COLO829 (cell line): Measurements from ENCODE around the gene FRMD4A.

Experiments
- DNase-seq: peaks from one replicate; pipeline ENCODE4 v3.0.0; 2012; ENCODE audit warnings: low spot score

FRMD4A gene

DNA sequence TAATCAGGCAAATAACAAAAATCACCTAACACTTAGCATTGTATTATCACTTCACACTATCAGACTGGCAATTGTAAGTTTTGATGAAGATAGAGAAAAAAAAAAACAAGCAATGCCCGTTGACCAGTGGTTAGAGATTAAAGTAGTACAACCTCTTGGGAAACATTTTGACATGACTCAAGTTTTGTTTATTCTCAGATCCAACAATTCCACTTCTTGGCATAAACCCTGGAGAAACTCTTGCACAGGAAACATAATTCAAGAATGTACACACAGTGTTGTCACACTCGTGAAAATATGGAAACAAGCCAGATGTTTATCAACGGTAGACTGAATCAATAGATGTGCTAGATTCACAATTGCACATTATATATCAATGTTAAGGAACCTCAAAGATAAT lies 37.2 kb downstream of the FRMD4A start:
- DNase-seq = no peak

DNA sequence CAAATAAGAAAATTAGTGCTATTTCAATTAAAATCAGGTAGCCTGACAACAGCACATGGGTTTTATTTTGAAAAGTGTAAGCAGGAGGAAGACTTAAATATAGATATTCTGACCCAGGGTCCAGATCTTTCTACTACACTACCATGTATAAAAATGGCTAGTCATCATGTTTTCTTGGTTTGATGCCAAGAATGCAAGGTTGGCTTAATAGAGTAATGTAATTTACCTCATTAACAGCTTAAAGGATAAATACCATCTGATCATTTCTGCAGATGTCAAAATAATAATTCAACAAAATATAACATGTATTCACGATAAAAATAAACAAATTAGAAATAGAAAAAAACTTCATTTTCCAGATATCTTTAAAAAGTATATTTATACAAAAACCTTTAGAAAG lies 39.4 kb downstream of the FRMD4A start:
- no peak for DNase-seq

DNA sequence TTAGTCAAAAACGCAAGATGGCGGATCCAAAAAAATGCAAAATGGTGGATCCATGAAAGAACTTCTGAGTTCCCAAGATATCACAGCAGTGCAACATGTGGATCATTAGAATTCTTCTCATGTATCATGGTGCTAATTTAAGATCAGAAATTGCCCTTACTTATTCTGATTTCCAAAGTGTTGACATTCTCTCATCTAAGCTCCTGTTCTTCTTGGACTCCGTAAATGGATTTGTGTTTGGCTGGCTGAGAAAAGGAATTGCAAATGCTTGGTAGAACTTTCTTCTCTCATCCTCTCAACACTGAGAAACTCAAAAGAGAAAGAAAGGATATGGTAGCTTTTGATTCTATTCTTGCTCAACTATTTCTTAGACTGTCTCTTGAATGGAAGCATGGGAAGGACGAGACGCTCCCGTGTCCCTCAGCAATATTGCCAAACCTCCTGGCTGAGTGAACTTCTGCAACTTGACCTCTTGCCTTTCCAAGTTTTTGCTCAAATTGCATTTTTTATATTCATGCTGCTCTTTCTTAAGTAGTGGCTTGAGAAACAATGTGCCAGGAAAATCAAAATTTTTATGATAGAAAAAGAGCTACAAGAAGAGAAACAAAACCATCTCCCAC lies 44.7 kb downstream of the FRMD4A start:
- no peak for DNase-seq

DNA sequence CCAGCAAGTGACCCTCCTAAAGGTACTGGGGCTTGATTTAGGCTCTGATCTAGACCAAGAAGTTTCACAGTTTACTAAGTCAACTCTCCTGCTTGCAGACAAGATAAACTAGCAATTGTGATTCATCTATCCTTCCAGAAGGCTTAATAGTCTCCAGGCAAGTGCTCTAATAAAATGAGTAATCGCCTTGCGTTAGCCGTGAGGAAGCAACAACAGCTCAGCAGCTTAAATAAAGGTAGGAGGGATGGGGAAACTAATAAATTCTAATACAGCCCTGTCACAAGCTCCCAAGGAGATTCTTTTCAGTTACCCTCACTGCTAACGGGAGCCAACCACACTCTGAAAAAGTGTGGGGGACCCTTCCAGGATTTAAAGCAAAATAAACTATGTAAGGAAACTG lies 48.4 kb downstream of the FRMD4A start:
- DNase-seq = no peak

DNA sequence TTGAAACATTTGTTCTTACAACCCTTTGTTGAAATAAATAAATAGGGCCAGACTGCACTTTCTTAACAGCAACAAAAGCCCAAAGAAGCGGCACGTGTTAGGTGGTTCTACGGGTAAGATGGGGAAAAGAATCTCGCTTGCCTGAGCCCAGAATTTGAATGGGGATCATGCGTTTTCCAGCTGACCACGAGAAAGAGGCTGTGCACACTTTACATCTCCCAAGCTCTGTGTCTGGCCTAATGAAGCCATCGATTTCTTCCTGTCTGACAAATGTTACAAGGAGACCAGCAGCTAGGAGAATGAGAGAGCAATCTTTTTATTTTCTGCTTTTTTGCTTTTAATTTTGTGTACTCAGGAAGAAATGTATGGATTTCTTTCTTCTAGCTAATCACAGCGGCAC lies 52.2 kb downstream of the FRMD4A start:
- no peak for DNase-seq

DNA sequence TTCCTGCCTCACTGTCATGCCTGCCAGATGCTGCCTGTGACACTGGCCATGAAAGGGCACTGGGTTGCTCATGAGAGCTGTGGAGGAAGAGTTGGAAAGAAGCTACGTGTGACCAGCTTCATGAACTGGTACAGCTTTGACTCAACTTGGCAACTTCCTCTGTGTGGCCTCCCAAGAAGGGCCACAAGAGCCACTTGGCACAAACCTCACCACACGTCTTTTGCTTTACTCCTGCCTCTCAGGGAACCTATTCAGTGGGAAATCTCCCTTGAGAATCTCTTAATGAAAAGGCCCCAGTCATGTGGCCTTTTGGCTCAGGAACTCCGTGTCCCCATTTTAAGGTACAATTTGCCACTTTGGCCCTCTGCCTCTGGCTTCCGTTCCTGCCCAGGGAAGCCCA lies 54.5 kb downstream of the FRMD4A start:
- DNase-seq = no peak

DNA sequence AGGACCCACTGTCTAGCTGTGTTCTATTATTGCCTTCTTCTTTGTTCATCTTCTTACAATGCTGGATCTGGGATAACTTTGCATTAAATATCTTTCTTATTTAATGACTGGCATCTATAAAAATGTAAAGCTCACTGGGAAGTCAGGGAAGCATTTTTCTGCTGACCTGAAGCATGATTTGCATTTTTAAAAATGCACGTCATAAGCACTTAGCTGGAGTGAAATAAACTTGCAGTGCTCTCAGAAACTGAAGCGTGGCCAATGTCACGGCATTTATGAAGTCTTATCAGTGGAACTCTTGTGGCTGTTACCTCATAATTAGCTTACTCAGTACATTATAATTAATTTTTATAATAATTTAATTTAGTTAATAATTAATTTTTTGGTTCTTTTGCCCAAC lies 59.1 kb downstream of the FRMD4A start:
- DNase-seq = no peak

DNA sequence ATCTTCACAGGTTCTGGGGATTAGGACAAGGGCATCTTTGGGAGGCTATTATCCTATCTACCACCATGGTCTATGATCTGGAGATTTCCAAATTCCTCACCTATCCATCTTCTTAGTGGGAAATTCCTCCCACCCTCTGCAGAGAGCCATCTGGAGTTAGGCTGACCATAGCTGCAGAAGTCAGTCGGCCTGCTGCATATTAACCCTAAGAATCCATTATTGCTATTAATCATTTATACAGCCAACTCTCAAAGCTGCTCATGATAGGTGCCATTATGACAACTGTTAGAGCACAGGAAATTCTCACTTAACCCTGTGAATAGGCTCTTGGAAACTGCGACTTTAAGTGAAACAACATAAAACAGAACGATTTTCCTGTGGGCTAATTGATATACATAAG lies 60.4 kb downstream of the FRMD4A start:
- no peak for DNase-seq

DNA sequence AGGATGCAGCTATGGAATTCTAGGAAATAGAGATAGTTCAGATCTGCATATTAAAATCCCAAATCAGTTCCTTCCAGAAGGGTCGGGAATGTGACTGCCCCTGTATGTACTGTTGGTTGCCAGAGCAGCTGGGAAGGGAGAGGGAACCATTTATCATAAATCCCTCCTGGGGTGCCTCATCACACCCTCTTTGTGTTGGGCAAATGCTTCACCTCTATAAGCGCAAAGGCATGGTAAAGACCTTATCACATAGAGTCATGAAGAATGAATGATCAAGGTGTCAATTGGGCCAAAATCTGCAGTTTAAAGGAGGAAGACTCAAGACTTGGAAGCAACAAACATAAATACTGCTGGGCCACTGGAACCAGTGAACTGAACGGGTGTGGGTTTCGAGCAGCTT lies 65.0 kb downstream of the FRMD4A start:
- DNase-seq = no peak

DNA sequence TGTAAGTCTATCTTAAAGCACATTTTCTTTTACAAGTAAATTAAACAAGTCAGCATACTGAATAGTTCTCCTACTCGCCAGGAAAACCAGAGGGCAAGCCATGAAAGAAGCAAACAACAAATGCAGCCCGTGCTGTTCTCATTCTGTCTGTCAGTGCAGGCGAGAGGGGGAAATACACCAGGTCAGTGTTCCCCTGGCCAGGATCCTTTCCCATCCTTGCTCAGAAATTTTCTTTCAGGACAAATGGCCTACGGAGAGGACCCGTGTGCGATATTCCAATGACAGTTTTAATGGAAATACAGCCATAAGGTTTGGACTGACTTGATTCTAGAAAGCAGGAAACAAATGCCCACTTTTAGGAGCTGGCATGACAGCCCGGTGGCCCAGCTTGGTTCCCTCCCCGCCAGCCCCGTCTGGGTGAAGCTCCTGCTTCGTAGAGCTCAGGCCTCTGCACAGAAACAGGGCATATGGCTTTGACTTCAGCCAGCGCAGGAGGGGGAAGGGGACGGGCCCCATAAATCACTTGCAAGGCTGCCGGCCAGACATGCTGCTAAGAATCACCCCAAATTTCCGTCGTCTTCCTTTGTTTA lies 67.8 kb downstream of the FRMD4A start:
- no peak for DNase-seq

DNA sequence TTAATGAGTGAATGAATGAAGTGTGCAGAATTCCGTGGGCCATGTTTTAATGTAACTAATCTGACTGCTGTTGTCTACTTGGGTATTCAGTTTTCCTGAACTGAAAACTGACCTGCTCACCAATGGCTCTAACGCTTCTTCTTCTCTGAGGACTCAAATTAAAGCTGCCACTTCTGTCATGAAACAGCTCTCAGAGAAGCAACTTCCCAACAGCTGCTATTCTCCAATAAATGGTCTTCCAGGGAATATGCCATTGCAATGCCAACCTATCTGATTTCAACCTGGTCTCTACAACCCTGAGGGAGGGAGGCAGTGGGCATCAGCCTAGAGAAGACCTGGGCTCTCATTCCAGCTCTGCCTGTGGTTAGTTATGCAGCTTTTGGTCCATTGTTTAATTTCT lies 69.4 kb downstream of the FRMD4A start:
- no peak for DNase-seq

DNA sequence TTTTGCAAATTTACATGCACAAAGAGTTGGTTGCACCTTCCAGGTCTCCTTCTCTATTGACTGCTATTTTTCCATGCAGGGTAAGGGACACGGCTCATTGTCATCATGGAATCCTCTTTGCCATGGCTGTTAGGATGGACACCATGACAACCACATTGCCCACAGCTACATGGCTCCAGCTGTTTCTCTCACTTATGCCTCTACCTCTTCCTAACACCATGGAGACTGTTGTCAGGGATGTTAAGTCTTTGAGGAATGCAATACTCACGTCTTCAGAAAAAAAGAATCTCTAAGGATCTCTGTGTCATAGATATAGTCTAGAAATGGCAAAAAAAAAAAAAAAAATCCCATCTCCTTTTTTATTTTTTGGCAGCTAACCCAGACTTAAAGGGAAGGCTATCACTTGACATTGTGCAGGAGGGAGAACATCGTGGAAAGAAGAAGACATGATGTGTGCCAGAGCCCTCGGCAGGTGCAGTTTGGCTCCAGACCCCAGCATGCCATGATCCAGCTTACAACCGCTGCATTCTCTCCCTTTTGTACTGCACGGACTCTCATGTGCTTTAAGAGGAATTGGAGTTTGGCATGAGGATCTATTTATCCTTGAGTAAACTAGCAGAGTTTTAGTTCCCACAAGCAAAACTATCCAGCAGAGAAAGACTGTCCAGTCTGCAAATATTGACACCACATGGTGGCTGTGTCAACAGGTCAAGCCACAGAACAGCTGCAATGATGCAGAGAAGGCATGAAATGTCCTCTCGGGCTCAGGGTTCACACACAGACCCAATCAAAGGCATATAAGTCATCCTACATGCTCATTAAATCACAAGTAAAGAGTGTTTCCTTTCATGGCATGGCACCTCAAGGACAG lies 70.8 kb downstream of the FRMD4A start:
- no peak for DNase-seq

DNA sequence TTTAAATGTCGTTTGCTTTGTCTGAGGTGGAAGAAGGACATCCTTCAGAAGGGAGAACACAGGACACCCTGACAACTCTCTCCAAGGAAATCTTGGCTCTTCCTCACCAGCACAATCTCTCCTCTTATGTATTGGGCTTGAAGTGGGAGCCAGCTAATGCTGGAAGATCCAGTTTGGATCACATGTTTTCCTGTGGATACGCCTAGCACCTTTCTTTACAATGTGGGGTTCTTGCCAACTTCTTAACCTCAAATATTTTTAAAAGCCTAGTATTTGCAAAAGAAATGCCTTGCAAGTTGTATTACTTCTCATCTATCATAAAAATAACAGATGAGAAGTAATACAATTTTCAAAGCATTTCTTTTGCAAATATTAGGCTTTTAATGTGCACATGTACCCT lies 76.4 kb downstream of the FRMD4A start:
- DNase-seq = no peak

DNA sequence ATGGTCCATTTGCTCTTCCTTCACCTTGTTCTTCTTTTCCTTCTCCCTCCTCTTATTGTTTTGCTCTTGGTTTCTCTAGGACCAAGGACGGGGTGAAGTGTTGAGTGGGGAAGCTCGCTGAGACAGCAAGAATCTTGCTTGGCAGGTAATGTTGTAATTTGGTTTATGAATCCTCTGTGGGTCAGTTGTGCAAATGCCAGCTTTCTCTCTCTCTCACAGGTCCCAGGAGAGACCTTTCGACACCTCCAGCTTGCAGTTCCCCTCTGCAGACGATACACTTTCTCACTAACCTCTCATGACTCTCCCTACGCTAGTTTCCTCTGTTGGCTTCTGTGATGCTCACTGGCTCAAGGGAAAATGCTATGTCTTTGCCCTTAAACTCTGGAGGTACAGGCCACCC lies 77.0 kb downstream of the FRMD4A start:
- no peak for DNase-seq

DNA sequence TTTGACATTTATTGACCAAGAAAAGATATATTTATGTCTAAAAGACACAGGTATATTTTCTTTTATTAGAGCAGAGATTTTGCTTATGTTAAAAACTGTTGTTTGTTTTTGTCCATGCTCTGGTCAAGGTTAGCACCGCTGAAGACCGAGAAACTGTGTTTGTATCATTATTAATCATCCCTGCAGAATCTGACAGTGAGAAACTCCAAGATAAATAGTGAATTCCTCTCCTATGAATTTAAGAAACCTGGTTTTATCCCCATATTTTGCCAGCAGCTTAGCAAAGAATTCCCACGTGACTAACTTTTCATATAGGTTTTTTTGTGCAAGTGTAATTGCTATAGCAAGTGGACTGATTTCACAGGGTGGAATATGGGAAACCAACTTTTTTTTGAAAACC lies 77.6 kb downstream of the FRMD4A start:
- DNase-seq = no peak

DNA sequence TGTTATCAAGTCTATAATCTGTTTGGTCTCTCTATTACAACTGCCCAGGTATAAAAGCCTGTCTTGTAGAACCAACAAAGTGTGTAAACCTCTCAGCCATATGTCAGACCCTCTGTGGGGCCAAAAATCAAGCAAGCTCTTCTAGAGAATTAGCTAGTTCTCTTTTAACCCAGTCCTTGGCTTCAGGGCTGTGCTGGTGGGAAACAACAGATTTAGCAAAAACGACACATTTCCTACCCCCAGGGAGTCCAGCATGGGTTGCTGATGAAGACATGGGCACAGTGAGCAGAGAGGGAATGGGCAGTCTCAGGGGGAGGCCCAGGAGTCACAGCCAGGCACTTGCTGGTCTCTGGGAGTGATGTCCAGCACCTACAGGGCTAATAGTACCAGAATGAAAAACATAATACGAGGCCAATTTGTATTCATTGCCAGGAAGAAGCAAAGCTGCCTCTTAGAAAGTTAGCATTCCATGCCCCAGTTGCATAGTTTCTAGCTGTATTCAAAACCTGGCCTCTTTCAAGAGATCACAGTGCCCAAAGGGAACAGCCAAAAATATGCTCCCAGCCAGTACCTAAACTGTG lies 80.1 kb downstream of the FRMD4A start:
- no peak for DNase-seq

DNA sequence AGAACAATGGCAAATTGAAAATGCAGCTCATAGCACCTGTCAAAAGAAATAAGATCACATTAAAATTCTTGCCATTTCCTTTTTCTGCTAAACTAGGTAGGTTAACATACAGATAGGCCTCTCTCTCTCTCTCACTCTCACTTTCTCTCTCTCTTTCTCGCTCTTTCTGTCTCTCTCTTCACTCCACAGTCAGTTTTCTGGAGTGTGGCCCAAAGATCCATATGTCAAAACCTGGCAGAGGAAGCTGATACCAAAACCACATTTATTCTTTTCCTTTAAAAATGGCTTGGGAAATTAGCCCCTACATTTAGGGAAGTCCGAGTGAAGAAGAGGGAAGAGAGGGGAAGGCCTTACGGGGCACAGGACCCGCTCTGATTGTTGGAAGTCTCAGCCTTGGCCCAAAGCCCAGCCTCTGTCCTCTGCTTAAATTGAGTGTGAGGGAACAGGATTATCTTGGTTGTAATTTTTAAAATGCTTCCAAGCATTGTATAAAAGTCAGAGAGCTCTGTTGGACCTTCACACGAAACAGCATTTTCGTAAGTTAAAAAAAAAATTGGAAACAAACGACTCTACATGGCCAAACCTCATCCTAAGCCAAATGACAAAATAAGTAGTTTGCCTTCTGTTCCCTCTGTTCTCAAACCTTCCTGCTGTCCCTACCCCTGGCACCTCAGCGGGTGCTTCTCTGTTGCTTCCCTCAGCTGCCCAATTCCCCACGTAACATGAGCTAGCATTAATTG lies 83.2 kb downstream of the FRMD4A start:
- DNase-seq = no peak

DNA sequence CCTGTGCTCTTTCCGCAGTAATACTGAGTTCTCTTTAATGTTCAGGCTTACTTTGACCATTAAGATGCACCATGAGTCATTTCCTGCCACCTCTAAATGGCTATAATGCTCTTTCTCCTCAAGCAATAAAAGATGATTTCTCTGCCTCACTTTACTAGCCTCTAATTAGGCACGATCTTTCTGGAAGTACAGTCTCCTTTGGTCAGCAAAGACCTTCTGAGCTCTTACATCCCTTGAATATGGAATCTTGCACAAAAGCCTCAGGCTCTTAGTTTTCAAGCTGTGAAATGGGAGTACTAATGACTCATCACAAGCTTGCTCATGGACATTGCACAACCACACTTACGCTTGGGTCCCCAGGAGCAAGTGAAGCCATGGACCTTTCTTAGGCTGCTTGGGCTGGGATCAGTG lies 85.9 kb downstream of the FRMD4A start:
- peak; percentile 26 for DNase-seq

DNA sequence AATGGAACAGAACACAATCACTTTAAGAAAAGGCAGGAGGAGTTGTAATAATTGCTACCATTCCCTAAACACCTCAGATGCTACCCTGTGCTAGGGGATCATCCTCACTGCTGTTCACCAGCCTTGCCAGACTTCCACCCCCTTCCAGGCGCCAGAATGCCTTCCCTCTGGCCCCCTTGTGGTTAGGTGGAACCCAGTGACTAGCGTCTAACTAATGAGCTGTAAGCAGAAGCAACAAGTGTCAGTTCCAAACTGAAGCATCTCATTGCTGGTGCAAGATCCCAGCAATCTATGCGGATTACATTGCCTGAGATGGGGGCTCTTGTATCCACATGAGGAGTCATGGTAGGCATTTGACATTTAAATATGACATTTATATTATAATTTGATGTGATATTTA lies 86.6 kb downstream of the FRMD4A start:
- DNase-seq = no peak

DNA sequence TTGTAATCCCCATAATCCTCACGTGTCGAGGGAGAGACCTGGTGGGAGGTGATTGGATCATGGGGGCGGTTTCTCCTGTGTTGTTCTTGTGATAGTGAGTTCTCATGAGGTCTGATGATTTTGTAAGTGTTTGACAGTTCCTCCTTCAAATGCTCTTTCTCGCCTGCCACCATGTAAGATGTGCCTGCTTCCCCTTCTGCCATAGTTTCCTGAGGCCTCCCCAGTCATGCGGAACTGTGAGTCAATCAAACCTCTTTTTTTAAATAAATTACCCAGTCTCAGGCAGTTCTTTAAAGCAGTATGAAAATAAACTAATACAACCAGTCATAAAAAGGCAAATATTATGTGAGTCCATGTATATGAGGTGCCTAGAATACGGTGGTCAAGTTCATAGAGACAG lies 87.5 kb downstream of the FRMD4A start:
- DNase-seq = no peak

DNA sequence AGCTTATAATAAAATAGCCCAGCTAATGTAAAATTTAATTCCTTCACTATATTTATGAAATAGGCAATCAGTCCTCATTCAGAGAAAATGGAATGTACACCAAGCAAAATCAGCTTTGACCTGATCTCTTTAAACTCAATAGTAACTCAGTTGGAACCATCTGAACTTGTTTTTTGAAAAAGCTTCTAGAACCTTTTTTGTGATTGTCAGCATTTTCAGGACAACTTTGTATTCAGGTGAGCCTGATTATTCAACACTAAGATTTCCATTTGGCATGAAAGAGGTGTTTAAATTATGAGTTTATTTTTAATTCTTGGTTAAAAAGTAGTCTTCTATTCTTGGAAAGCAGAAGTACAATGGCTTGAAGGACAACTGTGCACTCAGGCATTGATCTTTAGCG lies 89.5 kb downstream of the FRMD4A start:
- DNase-seq = no peak
